Measurements from ENCODE around the gene LRRC1. TPM values are rescaled to one million over a fixed set of nuclear protein-coding genes. Genes with fewer than 3 reads are reported as not detected.

LRRC1 gene
- total and polyA plus RNA-seq, 2 of the 8 experiments (the other 6 are each of a cell fraction or from before 2014, with no cell fraction given) = 6.7 to 15.9 TPM

- H4K5ac ChIP-seq (ENCODE audit: insufficient read length, low read depth, low read length) = no peak overlapping the region
- H3K23ac ChIP-seq (ENCODE audit: insufficient read length) = no peak overlapping the region
- no peaks in the 10 kb centered on the region for H3K79me2 ChIP-seq (ENCODE audit: control insufficient read depth in 1 of 2, insufficient read depth in 2 of 2, low read length in 2 of 2)
- H2BK20ac ChIP-seq (ENCODE audit: low read length) = no peak overlapping the region
- peaks cover 0 to 8% (median 2%) of the 10 kb centered on the region in 4 experiments; a peak in 3 of 7 replicates for H3K4me1 ChIP-seq (replicated peaks in 1 of 4; ENCODE audit: control insufficient read depth in 3 of 4, insufficient read depth in 4 of 4, low read length in 3 of 4)
- no peaks in the 10 kb centered on the region for H4K20me1 ChIP-seq (replicated peaks in 1 of 2; ENCODE audit: control insufficient read depth in 1 of 2, insufficient read depth in 2 of 2, low read length in 2 of 2)
- no peaks in the 10 kb centered on the region; a peak in 1 of 8 replicates for H3K36me3 ChIP-seq (ENCODE audit: control insufficient read depth in 2 of 4, insufficient read depth in 4 of 4, low read length in 3 of 4)
- no peak overlapping the region for H2BK12ac ChIP-seq (ENCODE audit: low read depth, low read length)
- H4K8ac ChIP-seq (ENCODE audit: extremely low read depth, insufficient read depth, low read length) = no peak overlapping the region
- H3K4ac ChIP-seq (replicated peaks; ENCODE audit: insufficient read length, low read depth, low read length) = no peak overlapping the region
- no peak overlapping the region for H4K91ac ChIP-seq (replicated peaks; ENCODE audit: insufficient read length, low read length)
- H3K9ac ChIP-seq (replicated peaks in 1 of 4; ENCODE audit: extremely low read depth in 1 of 4, low read depth in 3 of 4, low read length in 3 of 4) = no peak overlapping the region
- TF ChIP-seq ZNF274 (IDR thresholded peaks at IDR 0.05; ENCODE audit: borderline replicate concordance, extremely low read depth, low read length) (no peak), HDAC2 (IDR thresholded peaks at IDR 0.05; ENCODE audit: borderline replicate concordance in 1 of 2, low read depth in 2 of 2, low read length in 2 of 2) (no peak)
- H3K18ac ChIP-seq (ENCODE audit: extremely low read depth, low read length) = no peak overlapping the region
- no peak overlapping the region for H3K27ac ChIP-seq (ENCODE audit: low read depth, low read length)
- no peak overlapping the region for H2AK5ac ChIP-seq (ENCODE audit: low read depth, low read length)
- H3K9me3 ChIP-seq (ENCODE audit: insufficient read depth in 2 of 2, low read depth in 1 of 2, low read length in 1 of 2) = peaks cover 3 to 8% of the 10 kb centered on the region in 2 experiments; a peak in 2 of 4 replicates
- ChIA-PET POLR2A (ENCODE audit: partially characterized antibody) (no interaction called here), CTCF (ENCODE audit: partially characterized antibody) (interaction anchor here (0.9 to 2.1 kb wide), 3 partner anchors 10 to 30 kb away, joined by 3 to 7 read pairs (median 6); no protein-coding TSS in a partner anchor)
- H2AFZ ChIP-seq (ENCODE audit: low read length) = no peak overlapping the region
- H3K4me2 ChIP-seq (ENCODE audit: insufficient read depth in 1 of 2, low read depth in 2 of 2, low read length in 2 of 2) = no peak overlapping the region
- H2BK120ac ChIP-seq (replicated peaks; ENCODE audit: low read depth, low read length) = no peak overlapping the region
- no peak for FAIRE-seq
- no peak overlapping the region for H2BK5ac ChIP-seq (ENCODE audit: low read depth, low read length)
- no peaks in the 10 kb centered on the region for H3K79me1 ChIP-seq (ENCODE audit: low read depth, low read length)
- no peak overlapping the region for H3K14ac ChIP-seq (ENCODE audit: insufficient read length)
- no peak for DNase-seq (ENCODE audit: low read depth in 1 of 2, low spot score in 2 of 2)
- H3K23me2 ChIP-seq (ENCODE audit: low read depth, low read length) = no peaks in the 10 kb centered on the region
- no peak overlapping the region for H3K4me3 ChIP-seq (ENCODE audit: extremely low read depth in 1 of 4, insufficient read depth in 2 of 4, low read depth in 3 of 4, low read length in 4 of 4)
- H3K56ac ChIP-seq (replicated peaks; ENCODE audit: insufficient read length, low read depth, low read length) = no peak overlapping the region
- H3K27me3 ChIP-seq (replicated peaks in 1 of 4; ENCODE audit: control insufficient read depth in 3 of 4, extremely low read depth in 1 of 4, insufficient read depth in 3 of 4, low read length in 3 of 4) = no peaks in the 10 kb centered on the region
- 91% methylated on average over 2 of the region's 2 CpGs; no CpG with 5 or more reads in 1 of the 2 experiments for WGBS, 2 experiments (ENCODE audit: extremely low coverage in 1 of 2, insufficient coverage in 1 of 2, insufficient read length in 1 of 2, insufficient replicate concordance in 2 of 2, low coverage in 1 of 2, low lambda C conversion rate in 2 of 2, missing lambda C conversion rate in 1 of 2)
- H2BK15ac ChIP-seq (ENCODE audit: low read length) = no peak overlapping the region
Measured at GRCh38 chr6:53926505-53926904, 131.7 kb downstream of the LRRC1 start.
